BE2C (cell line): ENCODE results near the gene SEMA3B.
A peak's percentile ranks its signal among the peaks of the same experiment; 100 is the strongest.

Experiments
- DNase-seq: peaks from one replicate; pipeline ENCODE4 v3.0.0-alpha.2; 2020
- H3K27me3 ChIP-seq: fragments of 250-450 bp; sonication (Bioruptor Pico); 2 replicates; pipeline ENCODE4 v1.5.1; 2020; ENCODE audit warnings: mild to moderate bottlenecking
- H3K36me3 ChIP-seq: fragments of 250-450 bp; sonication (Bioruptor Pico); 2 replicates; pipeline ENCODE4 v1.5.1; 2020; ENCODE audit warnings: mild to moderate bottlenecking
- H3K4me1 ChIP-seq: fragments of 250-450 bp; sonication (Bioruptor Pico); 2 replicates; pipeline ENCODE4 v1.5.1; 2020
- H3K4me3 ChIP-seq: 2 replicates; pipeline ENCODE4 v1.5.1; 2011; ENCODE audit warnings: low read depth, low read length
- H3K9me3 ChIP-seq: fragments of 250-450 bp; sonication (Bioruptor Pico); 2 replicates; pipeline ENCODE4 v1.5.1; 2020
- CTCF ChIP-seq: IDR thresholded peaks from 2 replicates; pipeline ENCODE4 v1.5.1; 2012; ENCODE audit warnings: mild to moderate bottlenecking, low read depth, low read length

SEMA3B gene

GRCh38 chr3:50323092-50323600 is 54.2 kb downstream of the SEMA3B start:
- peaks cover 3% of the 10 kb centered on the region for H3K4me1 ChIP-seq
- no peak for TF ChIP-seq CTCF
- no peaks in the 10 kb centered on the region for H3K27me3 ChIP-seq
- H3K36me3 ChIP-seq = peaks cover 17% of the 10 kb centered on the region
- no peaks in the 10 kb centered on the region for H3K9me3 ChIP-seq
- H3K4me3 ChIP-seq = no peak overlapping the region
- no peak for DNase-seq

- TF ChIP-seq CTCF = no peak
- peaks cover 15% of the 10 kb centered on the region for H3K36me3 ChIP-seq
Observed at GRCh38 chr3:50323614-50324199, 54.8 kb downstream of the SEMA3B start.

GRCh38 chr3:50324351-50325112 is 55.6 kb downstream of the SEMA3B start:
- DNase-seq = peak; percentile 81
- no peaks in the 10 kb centered on the region for H3K9me3 ChIP-seq
- peak; percentile 73 for TF ChIP-seq CTCF
- no peak overlapping the region for H3K4me3 ChIP-seq
- H3K36me3 ChIP-seq = peaks cover 6% of the 10 kb centered on the region
- peaks cover 3% of the 10 kb centered on the region for H3K4me1 ChIP-seq
- H3K27me3 ChIP-seq = no peaks in the 10 kb centered on the region

More at GRCh38 chr3:50323614-50324199, 54.8 kb downstream of the SEMA3B start:
- Histone ChIP-seq H3K4me3 (no peak overlapping the region), H3K27me3 (no peaks in the 10 kb centered on the region), H3K9me3 (no peaks in the 10 kb centered on the region), H3K4me1 (peaks cover 3% of the 10 kb centered on the region)
- no peak for DNase-seq

- Histone ChIP-seq H3K4me1 (peaks cover 3% of the 10 kb centered on the region), H3K27me3 (no peaks in the 10 kb centered on the region), H3K36me3 (peaks cover 4% of the 10 kb centered on the region), H3K4me3 (no peak overlapping the region), H3K9me3 (no peaks in the 10 kb centered on the region)
- DNase-seq = no peak
- TF ChIP-seq CTCF = no peak
Observed at GRCh38 chr3:50325113-50325480, 56.1 kb downstream of the SEMA3B start.

- peaks cover 9% of the 10 kb centered on the region for H3K36me3 ChIP-seq
- no peak overlapping the region for H3K4me3 ChIP-seq
- H3K9me3 ChIP-seq = no peaks in the 10 kb centered on the region
- no peak for DNase-seq
- no peak for TF ChIP-seq CTCF
- no peaks in the 10 kb centered on the region for H3K27me3 ChIP-seq
- H3K4me1 ChIP-seq = peaks cover 3% of the 10 kb centered on the region; the same call in 1 of the 2 replicates
Observed at GRCh38 chr3:50325497-50326181, 56.7 kb downstream of the SEMA3B start.
